GM23338 (cell line): Measurements from ENCODE around the gene HEMK1. TPM values are rescaled to one million over a fixed set of nuclear protein-coding genes. Genes with fewer than 3 reads are reported as not detected.

Experiments used
- ATAC-seq: fragments of 200-7000 bp; cut with Tn5 transposase; 3 replicates; pipeline ENCODE4 v1.9.1; 2020
- DNase-seq: peaks from one replicate; pipeline ENCODE4 v3.0.0-alpha.2; 2015; ENCODE audit warnings: low spot score
- H2AFZ ChIP-seq: fragments of 200-600 bp; sonication (generic); 2 replicates; pipeline ENCODE4 v1.8.0; 2016; ENCODE audit warnings: antibody characterized with exemption, mild to moderate bottlenecking, moderate library complexity
- H3F3A ChIP-seq: fragments of 200-600 bp; sonication (generic); replicated peaks from 2 replicates; pipeline ENCODE4 v1.8.0; 2017; ENCODE audit warnings: antibody characterized with exemption, mixed run types, low read depth
- H3K27ac ChIP-seq: fragments of 200-600 bp; sonication (generic); 2 replicates; pipeline ENCODE4 v1.6.1; 2016; ENCODE audit warnings: low read depth
- H3K27me3 ChIP-seq: fragments of 200-600 bp; sonication (generic); 2 replicates; pipeline ENCODE4 v1.8.0; 2016; ENCODE audit warnings: mild to moderate bottlenecking, mixed run types, moderate library complexity; ENCODE audit not compliant: insufficient read depth
- H3K36me3 ChIP-seq: fragments of 200-600 bp; sonication (generic); 2 replicates; pipeline ENCODE4 v1.8.0; 2016; ENCODE audit warnings: mild to moderate bottlenecking; ENCODE audit not compliant: insufficient read depth
- H3K4me1 ChIP-seq: fragments of 200-600 bp; sonication (generic); 2 replicates; pipeline ENCODE4 v1.8.0; 2016; ENCODE audit warnings: mild to moderate bottlenecking, moderate library complexity; ENCODE audit not compliant: insufficient read depth
- H3K4me2 ChIP-seq: fragments of 200-600 bp; sonication (generic); 2 replicates; pipeline ENCODE4 v1.7.1; 2017; ENCODE audit warnings: mixed run types
- H3K4me3 ChIP-seq: fragments of 200-600 bp; sonication (generic); 2 replicates; pipeline ENCODE4 v1.6.1; 2016; ENCODE audit warnings: mixed run types
- H3K79me2 ChIP-seq: fragments of 200-600 bp; sonication (generic); replicated peaks from 2 replicates; pipeline ENCODE4 v1.8.0; 2017; ENCODE audit warnings: mild to moderate bottlenecking; ENCODE audit not compliant: insufficient read depth
- H3K9me2 ChIP-seq: fragments of 200-600 bp; sonication (generic); 2 replicates; pipeline ENCODE4 v1.8.0; 2017; ENCODE audit not compliant: insufficient read depth
- H4K20me1 ChIP-seq: fragments of 200-600 bp; sonication (generic); replicated peaks from 2 replicates; pipeline ENCODE4 v1.8.0; 2017; ENCODE audit warnings: mild to moderate bottlenecking; ENCODE audit not compliant: insufficient read depth
- H3K27ac Mint-ChIP-seq: 2 replicates; pipeline ENCODE4 v1.8.0; 2020; ENCODE audit warnings: inconsistent platforms, mild to moderate bottlenecking, moderate library complexity, mixed read lengths
- H3K27me3 Mint-ChIP-seq: 3 replicates; pipeline ENCODE4 v1.8.0; 2022; ENCODE audit warnings: low read depth, mild to moderate bottlenecking, moderate library complexity, mixed read lengths, inconsistent platforms; ENCODE audit not compliant: insufficient read depth, poor library complexity
- H3K36me3 Mint-ChIP-seq: 3 replicates; pipeline ENCODE4 v1.8.0; 2021; ENCODE audit warnings: low read depth, mild to moderate bottlenecking, inconsistent platforms, moderate library complexity, mixed read lengths
- H3K4me1 Mint-ChIP-seq: 3 replicates; pipeline ENCODE4 v1.8.0; 2020; ENCODE audit warnings: mild to moderate bottlenecking, inconsistent platforms, mixed read lengths
- H3K4me3 Mint-ChIP-seq: 3 replicates; pipeline ENCODE4 v1.8.0; 2021; ENCODE audit warnings: moderate library complexity, mild to moderate bottlenecking, inconsistent platforms, mixed read lengths
- H3K9me3 Mint-ChIP-seq: 3 replicates; pipeline ENCODE4 v1.8.0; 2020; ENCODE audit warnings: moderate library complexity, mild to moderate bottlenecking, inconsistent platforms, mixed read lengths
- CREB1 ChIP-seq: fragments of 250-450 bp; sonication (Bioruptor Pico); IDR thresholded peaks from 2 replicates; pipeline ENCODE4 v1.5.0; 2020; ENCODE audit warnings: low read depth, mild to moderate bottlenecking, moderate library complexity
- CTCF ChIP-seq, 2 experiments: fragments of 200-600 bp in 1 of 2; sonication (generic) in 1 of 2; conservative IDR thresholded peaks; 2 replicates each; pipeline versions ENCODE4 v1.5.1 to v1.6.1; 2016 to 2017; ENCODE audit warnings: antibody characterized with exemption in 2 of 2, low read depth in 2 of 2, mild to moderate bottlenecking in 2 of 2, moderate library complexity in 1 of 2
- EZH2 ChIP-seq: fragments of 200-600 bp; sonication (generic); IDR thresholded peaks from one replicate; pipeline ENCODE4 v1.8.0; 2017; ENCODE audit warnings: antibody characterized with exemption, mild to moderate bottlenecking, low read depth; ENCODE audit not compliant: unreplicated experiment
- EZH2phosphoT487 ChIP-seq: fragments of 200-600 bp; sonication (generic); IDR thresholded peaks from one replicate; pipeline ENCODE4 v1.8.1; 2018; ENCODE audit warnings: antibody characterized with exemption; ENCODE audit not compliant: unreplicated experiment
- NANOG ChIP-seq: IDR thresholded peaks from 2 replicates; pipeline ENCODE4 v1.6.1; 2016; ENCODE audit warnings: antibody characterized with exemption, borderline replicate concordance
- POLR2AphosphoS5 ChIP-seq: IDR thresholded peaks from 2 replicates; pipeline ENCODE4 v1.6.1; 2016; ENCODE audit warnings: antibody characterized with exemption, low read depth
- REST ChIP-seq: IDR thresholded peaks from one replicate; pipeline ENCODE4 v1.6.1; 2018; ENCODE audit warnings: antibody characterized with exemption; ENCODE audit not compliant: unreplicated experiment
- STAT1 ChIP-seq: IDR thresholded peaks from one replicate; pipeline ENCODE4 v1.6.1; 2016; ENCODE audit warnings: antibody characterized with exemption; ENCODE audit not compliant: unreplicated experiment
- ZNF114 ChIP-seq: fragments of 250-450 bp; sonication (Bioruptor Pico); IDR thresholded peaks from 2 replicates; pipeline ENCODE4 v1.5.0; 2020; ENCODE audit warnings: mild to moderate bottlenecking, moderate library complexity
- ZNF331 ChIP-seq: fragments of 250-450 bp; sonication (Bioruptor Pico); IDR thresholded peaks from 2 replicates; pipeline ENCODE4 v1.5.0; 2020; ENCODE audit warnings: low read depth, mild to moderate bottlenecking, moderate library complexity
- polyA plus RNA-seq: library from polyadenylated mRNA; unstranded; fragments of >200 nt; fragmentation: Nextera tagmentation; extraction: Ambion mirVana; gene quantifications from 2 replicates; pipeline ENCODE4 v1.2.1, GENCODE V29; 2016
- total RNA-seq: library from RNA; depleted of rRNA; stranded (reverse); fragments of >200 nt; shearing (Covaris generic); gene quantifications from 2 replicates; pipeline ENCODE4 v1.2.3, GENCODE V29; 2014
- TF ChIP-seq, protein P1 (sequence below): IDR thresholded peaks from 2 replicates; pipeline ENCODE4 v1.6.1; 2016; ENCODE audit warnings: antibody characterized with exemption

Gene HEMK1
- total and polyA plus RNA-seq, 2 experiments from 2014 or later = 5.6 to 10.1 TPM

DNA sequence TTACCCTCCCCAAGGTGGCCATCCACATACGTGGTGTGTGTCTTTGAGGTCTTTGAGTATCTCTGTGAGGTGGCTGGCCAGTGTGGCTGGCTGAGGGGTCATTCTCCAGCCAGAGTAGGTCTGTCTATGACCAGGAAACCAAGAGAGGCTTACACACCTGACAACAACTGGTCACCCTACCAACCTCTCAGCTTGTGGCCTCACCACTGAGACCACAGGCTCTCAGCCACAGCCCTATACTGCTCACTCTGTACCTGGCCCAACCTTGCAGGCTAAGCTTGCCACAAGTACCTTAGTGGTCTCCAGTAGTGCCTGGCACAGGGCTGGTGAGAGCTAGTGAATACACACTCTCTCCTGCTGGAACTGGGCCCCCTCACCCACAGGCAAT, 5.1 kb downstream of the HEMK1 start:
- Mint-ChIP-seq H3K36me3 (no peaks in the 10 kb centered on the region), H3K4me3 (no peak overlapping the region), H3K27ac (no peak overlapping the region), H3K27me3 (peaks cover 3% of the 10 kb centered on the region), H3K9me3 (no peaks in the 10 kb centered on the region), H3K4me1 (0 out of 3 replicates have a peak, but pooled peaks cover 2% of the 10 kb centered on the region)
- Histone ChIP-seq H2AFZ (no peak overlapping the region), H3K27ac (no peak overlapping the region), H3K9me2 (no peaks in the 10 kb centered on the region), H4K20me1 (no peaks in the 10 kb centered on the region), H3K79me2 (peaks cover 7% of the 10 kb centered on the region; the same call in 1 of the 2 replicates), H3F3A (peaks cover 10% of the 10 kb centered on the region), H3K4me1 (no peaks in the 10 kb centered on the region; the same call in 1 of the 2 replicates), H3K27me3 (no peaks in the 10 kb centered on the region), H3K4me3 (no peak overlapping the region), H3K36me3 (no peaks in the 10 kb centered on the region), H3K4me2 (no peak overlapping the region)
- DNase-seq = no peak
- TF ChIP-seq NANOG = no peak
- TF ChIP-seq STAT1 = no peak
- TF ChIP-seq CTCF (conservative IDR thresholded peaks at IDR 0.05; ENCODE audit: low read depth in 2 of 2) = no peak
- no peak for TF ChIP-seq EZH2phosphoT487
- TF ChIP-seq CREB1 (CRISPR knock-in tag) = no peak
- TF ChIP-seq ZNF331 (CRISPR knock-in tag) = no peak
- no peak for TF ChIP-seq REST
- TF ChIP-seq EZH2 = no peak
- ATAC-seq = no peak

DNA sequence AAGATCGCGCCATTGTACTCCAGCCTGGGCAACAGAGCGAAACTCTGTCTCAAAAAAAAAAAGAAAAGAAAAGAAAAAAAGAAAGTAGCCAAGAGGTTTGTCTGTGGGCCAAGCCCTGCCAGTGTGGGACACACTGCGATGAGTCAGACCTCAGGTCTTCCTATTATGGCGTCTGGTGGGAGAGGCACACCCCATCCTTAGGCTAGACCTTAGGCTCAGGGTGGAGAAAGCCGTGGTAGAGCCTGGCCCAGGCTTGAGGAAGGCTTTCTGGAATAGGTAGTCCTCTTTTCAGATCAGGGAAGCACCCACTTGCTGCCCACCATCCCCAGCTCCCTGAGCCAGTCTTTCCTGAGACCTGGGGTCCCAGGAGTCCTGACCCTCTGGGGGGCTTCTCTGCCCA, 6.0 kb downstream of the HEMK1 start:
- no peaks in the 10 kb centered on the region for H3K36me3 Mint-ChIP-seq
- TF ChIP-seq CTCF (conservative IDR thresholded peaks at IDR 0.05; ENCODE audit: low read depth in 2 of 2) = no peak
- TF ChIP-seq CREB1 (CRISPR knock-in tag) = no peak
- TF ChIP-seq ZNF114 (CRISPR knock-in tag) = no peak
- TF ChIP-seq REST = no peak
- TF ChIP-seq STAT1 = no peak
- TF ChIP-seq POLR2AphosphoS5 = no peak
- no peak for TF ChIP-seq NANOG
- TF ChIP-seq, protein P1, sequence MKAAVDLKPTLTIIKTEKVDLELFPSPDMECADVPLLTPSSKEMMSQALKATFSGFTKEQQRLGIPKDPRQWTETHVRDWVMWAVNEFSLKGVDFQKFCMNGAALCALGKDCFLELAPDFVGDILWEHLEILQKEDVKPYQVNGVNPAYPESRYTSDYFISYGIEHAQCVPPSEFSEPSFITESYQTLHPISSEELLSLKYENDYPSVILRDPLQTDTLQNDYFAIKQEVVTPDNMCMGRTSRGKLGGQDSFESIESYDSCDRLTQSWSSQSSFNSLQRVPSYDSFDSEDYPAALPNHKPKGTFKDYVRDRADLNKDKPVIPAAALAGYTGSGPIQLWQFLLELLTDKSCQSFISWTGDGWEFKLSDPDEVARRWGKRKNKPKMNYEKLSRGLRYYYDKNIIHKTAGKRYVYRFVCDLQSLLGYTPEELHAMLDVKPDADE = no peak
- no peak for TF ChIP-seq ZNF331 (CRISPR knock-in tag)
- no peak for TF ChIP-seq EZH2phosphoT487

More for the DNA sequence above, 6.0 kb downstream of the HEMK1 start:
- Mint-ChIP-seq H3K9me3 (no peaks in the 10 kb centered on the region), H3K4me3 (no peak overlapping the region), H3K4me1 (0 out of 3 replicates have a peak, but pooled peaks cover 2% of the 10 kb centered on the region), H3K27me3 (peaks cover 3% of the 10 kb centered on the region), H3K27ac (no peak overlapping the region)
- Histone ChIP-seq H3K4me3 (no peak overlapping the region), H3K36me3 (no peaks in the 10 kb centered on the region), H3K79me2 (peaks cover 2% of the 10 kb centered on the region; the same call in 1 of the 2 replicates), H3K27me3 (no peaks in the 10 kb centered on the region), H3K9me2 (no peaks in the 10 kb centered on the region), H4K20me1 (no peaks in the 10 kb centered on the region), H2AFZ (no peak overlapping the region), H3K4me1 (no peaks in the 10 kb centered on the region; the same call in 1 of the 2 replicates), H3K27ac (no peak overlapping the region), H3F3A (peaks cover 1% of the 10 kb centered on the region), H3K4me2 (no peak overlapping the region)
- ATAC-seq (no peak), DNase-seq (no peak)
